ENCODE measurements around the gene GDPD5. TPM values are rescaled to one million over a fixed set of nuclear protein-coding genes. Genes with fewer than 3 reads are reported as not detected.

GDPD5 gene
- total RNA-seq, 1 experiment from 2014 or later: 7.8 TPM

GRCh38 chr11:75421035-75421602, 104.6 kb downstream of the GDPD5 start:
- no peak overlapping the region for H3T11ph ChIP-seq (ENCODE audit: low read length)
- no peak overlapping the region for H3K4me2 ChIP-seq (ENCODE audit: insufficient read depth, insufficient read length, low read length)
- no peak overlapping the region for H2BK15ac ChIP-seq (ENCODE audit: low read depth, low read length)
- H4K20me1 ChIP-seq (ENCODE audit: control insufficient read depth, insufficient read depth, insufficient read length): no peaks in the 10 kb centered on the region
- no peaks in the 10 kb centered on the region for H3K9me3 ChIP-seq (ENCODE audit: control insufficient read depth, low read depth, low read length)
- no peak overlapping the region for H4K8ac ChIP-seq (replicated peaks; ENCODE audit: insufficient read length, low read depth, low read length)
- H3K4me1 ChIP-seq (ENCODE audit: insufficient read depth, low read length): no peaks in the 10 kb centered on the region
- H3K27me3 ChIP-seq (ENCODE audit: insufficient read depth, low read length): no peaks in the 10 kb centered on the region
- no peaks in the 10 kb centered on the region for H3K23me2 ChIP-seq (ENCODE audit: insufficient read length, low read depth, low read length, poor library complexity, severe bottlenecking)
- Mint-ChIP-seq H3K27ac (no peak overlapping the region), H3K4me3 (no peak overlapping the region), H3K4me1 (peaks cover 3 to 16% of the 10 kb centered on the region in 2 experiments), H3K27me3 (ENCODE audit: low read depth) (no peaks in the 10 kb centered on the region), H3K36me3 (ENCODE audit: insufficient read depth in 1 of 3, low read depth in 3 of 3) (peaks cover 15 to 21% (median 21%) of the 10 kb centered on the region in 3 experiments), H3K9me3 (no peaks in the 10 kb centered on the region)
- TF ChIP-seq CTCF (conservative IDR thresholded peaks at IDR 0.05): no peak
- H3K23ac ChIP-seq (ENCODE audit: insufficient read length, low read depth, low read length): no peak overlapping the region
- no peak for DNase-seq
- H4K5ac ChIP-seq (ENCODE audit: insufficient read length, low read depth, low read length): no peak overlapping the region
- no peak overlapping the region for H3K4ac ChIP-seq (ENCODE audit: low read depth, low read length)
- no peak overlapping the region for H2BK120ac ChIP-seq (ENCODE audit: low read depth, low read length, poor library complexity, severe bottlenecking)
- no CpG with 5 or more reads among the region's 11 CpGs for WGBS (ENCODE audit: extremely low coverage, insufficient read length, low lambda C conversion rate)
- no peaks in the 10 kb centered on the region for H3K79me1 ChIP-seq (ENCODE audit: insufficient read depth, low read depth, low read length, poor library complexity, severe bottlenecking)
- no peak overlapping the region for H2BK20ac ChIP-seq (ENCODE audit: low read depth, low read length, poor library complexity, severe bottlenecking)
- no peak overlapping the region for H3K14ac ChIP-seq (ENCODE audit: insufficient read depth, low read length)
- H3K27ac ChIP-seq (ENCODE audit: insufficient read length, low read depth, low read length): no peak overlapping the region
- no peak overlapping the region for H2BK5ac ChIP-seq (ENCODE audit: insufficient read length, low read length)
- H2AK5ac ChIP-seq (ENCODE audit: insufficient read length, low read length): no peak overlapping the region
- H2BK12ac ChIP-seq (ENCODE audit: insufficient read length, low read depth, low read length): no peak overlapping the region
- no peak overlapping the region for H2AFZ ChIP-seq (ENCODE audit: low read length)
- no peaks in the 10 kb centered on the region for H3K79me2 ChIP-seq (ENCODE audit: insufficient read depth, low read length)
- no peak overlapping the region for H3K9ac ChIP-seq (ENCODE audit: extremely low read depth, insufficient read length, low read length)
- no peak overlapping the region for H4K91ac ChIP-seq (ENCODE audit: insufficient read length, low read depth, low read length)
- no peak overlapping the region for H3K18ac ChIP-seq (ENCODE audit: insufficient read length, low read depth, low read length)
- no peak overlapping the region for H3K56ac ChIP-seq (ENCODE audit: insufficient read length, low read depth, low read length)
